ENCODE results near the gene AHSP. TPM values are rescaled to one million over a fixed set of nuclear protein-coding genes. Genes with fewer than 3 reads are reported as not detected.
A peak's percentile ranks its signal among the peaks of the same experiment; 100 is the strongest.
"Not testable (repeated sequence)": the region's sequence is repeated elsewhere in the genome, so short reads cannot be mapped to it uniquely, and the experiment has no call there.

The AHSP gene
- not detected in 2 replicates for total RNA-seq (2014; rRNA removed; shearing (Covaris generic))

- H3K4me1 ChIP-seq (replicated peaks), result no peaks in the 10 kb centered on the region
- no peaks in the 10 kb centered on the region for H3K36me3 ChIP-seq
- H3K27ac ChIP-seq, result no peak within 1 kb of the TSS
- H3K4me3 ChIP-seq, result no peak within 1 kb of the TSS
- no peaks in the 10 kb centered on the region for H3K9me3 ChIP-seq (replicated peaks)
- peaks cover 17% of the 10 kb centered on the region for H3K27me3 ChIP-seq (replicated peaks)
- no peak for DNase-seq (ENCODE audit: low read depth in 1 of 2, low spot score in 2 of 2)
Observed at GRCh38 chr16:31527734-31528274, at the start of gene AHSP. AHSP (plus strand) TSS chr16:31527900; CDS start chr16:31528140, 240 bp downstream.

GRCh38 chr16:31478956-31479355 lies 48.7 kb upstream of the AHSP start:
- Histone ChIP-seq H3K4me1 (replicated peaks) (no peaks in the 10 kb centered on the region; the same call in 1 of the 2 replicates), H3K27ac (no peak overlapping the region), H3K27me3 (replicated peaks) (0 out of 2 replicates have a peak, but pooled peaks cover 3% of the 10 kb centered on the region), H3K9me3 (replicated peaks) (no peaks in the 10 kb centered on the region), H3K4me3 (no peak overlapping the region), H3K36me3 (peaks cover 55% of the 10 kb centered on the region)
- no peak for DNase-seq (ENCODE audit: low read depth in 1 of 2, low spot score in 2 of 2)

GRCh38 chr16:31479751-31480150 lies 47.9 kb upstream of the AHSP start:
- Histone ChIP-seq H3K9me3 (replicated peaks) (no peaks in the 10 kb centered on the region), H3K4me3 (no peak overlapping the region), H3K27ac (no peak overlapping the region), H3K36me3 (peaks cover 48% of the 10 kb centered on the region), H3K4me1 (replicated peaks) (peaks cover 5% of the 10 kb centered on the region), H3K27me3 (replicated peaks) (0 out of 2 replicates have a peak, but pooled peaks cover 3% of the 10 kb centered on the region)
- no peak for DNase-seq (ENCODE audit: low read depth in 1 of 2, low spot score in 2 of 2)

GRCh38 chr16:31480851-31481536 lies 46.7 kb upstream of the AHSP start:
- H3K4me3 ChIP-seq, result no peak overlapping the region
- H3K36me3 ChIP-seq, result peaks cover 35% of the 10 kb centered on the region
- H3K9me3 ChIP-seq (replicated peaks), result no peaks in the 10 kb centered on the region
- peaks cover 8% of the 10 kb centered on the region for H3K4me1 ChIP-seq (replicated peaks)
- H3K27ac ChIP-seq, result no peak overlapping the region
- no peak for DNase-seq (ENCODE audit: low read depth in 1 of 2, low spot score in 2 of 2)
- H3K27me3 ChIP-seq (replicated peaks), result 0 out of 2 replicates have a peak, but pooled peaks cover 3% of the 10 kb centered on the region

GRCh38 chr16:31483081-31483480 lies 44.6 kb upstream of the AHSP start, which contains the start of gene SLC5A2:
SLC5A2 (plus strand) TSS chr16:31483123; CDS start chr16:31483137, 14 bp downstream.
- no peak for DNase-seq (ENCODE audit: low read depth in 1 of 2, low spot score in 2 of 2)
- no peak within 1 kb of the TSS for H3K27ac ChIP-seq
- H3K27me3 ChIP-seq (replicated peaks), result peaks cover 17% of the 10 kb centered on the region
- no peak within 1 kb of the TSS for H3K4me3 ChIP-seq
- H3K4me1 ChIP-seq (replicated peaks), result peaks cover 18% of the 10 kb centered on the region
- H3K9me3 ChIP-seq (replicated peaks), result no peaks in the 10 kb centered on the region
- peaks cover 16% of the 10 kb centered on the region for H3K36me3 ChIP-seq

GRCh38 chr16:31484048-31484447 lies 43.7 kb upstream of the AHSP start:
- not testable (repeated sequence) for H3K4me3 ChIP-seq; DNase-seq (ENCODE audit: low read depth in 1 of 2, low spot score in 2 of 2); H3K9me3 ChIP-seq (replicated peaks); H3K27ac ChIP-seq; H3K36me3 ChIP-seq
- Histone ChIP-seq H3K27me3 (replicated peaks) (peaks cover 17% of the 10 kb centered on the region), H3K4me1 (replicated peaks) (peaks cover 19% of the 10 kb centered on the region)

GRCh38 chr16:31484491-31485171 lies 43.1 kb upstream of the AHSP start:
- H3K9me3 ChIP-seq (replicated peaks), result no peaks in the 10 kb centered on the region
- peaks cover under 1% of the 10 kb centered on the region for H3K36me3 ChIP-seq
- H3K4me3 ChIP-seq, result no peak overlapping the region
- peaks cover 17% of the 10 kb centered on the region for H3K27me3 ChIP-seq (replicated peaks)
- peak; percentile 50 to 78 for DNase-seq (ENCODE audit: low read depth in 1 of 2, low spot score in 2 of 2)
- H3K4me1 ChIP-seq (replicated peaks), result peaks cover 19% of the 10 kb centered on the region
- no peak overlapping the region for H3K27ac ChIP-seq

GRCh38 chr16:31485571-31485970 lies 42.1 kb upstream of the AHSP start:
- DNase-seq (ENCODE audit: low read depth in 1 of 2, low spot score in 2 of 2), result no peak
- H3K36me3 ChIP-seq, result peaks cover 5% of the 10 kb centered on the region; the same call in 1 of the 2 replicates
- peaks cover 17% of the 10 kb centered on the region for H3K27me3 ChIP-seq (replicated peaks)
- H3K9me3 ChIP-seq (replicated peaks), result no peaks in the 10 kb centered on the region
- H3K4me1 ChIP-seq (replicated peaks), result peaks cover 19% of the 10 kb centered on the region
- H3K27ac ChIP-seq, result no peak overlapping the region
- no peak overlapping the region for H3K4me3 ChIP-seq

- H3K27ac ChIP-seq, result no peak overlapping the region
- peaks cover 19% of the 10 kb centered on the region for H3K4me1 ChIP-seq (replicated peaks)
- peaks cover 17% of the 10 kb centered on the region for H3K27me3 ChIP-seq (replicated peaks)
- no peak overlapping the region for H3K4me3 ChIP-seq
- peaks cover 7% of the 10 kb centered on the region; the same call in 1 of the 2 replicates for H3K36me3 ChIP-seq
- no peaks in the 10 kb centered on the region for H3K9me3 ChIP-seq (replicated peaks)
- DNase-seq (ENCODE audit: low read depth in 1 of 2, low spot score in 2 of 2), result no peak
Observed at GRCh38 chr16:31486045-31486444, 41.7 kb upstream of the AHSP start.

- Histone ChIP-seq H3K36me3 (peaks cover 13% of the 10 kb centered on the region), H3K4me1 (replicated peaks) (peaks cover 19% of the 10 kb centered on the region), H3K4me3 (peak overlapping the region; percentile 25), H3K27ac (no peak overlapping the region), H3K9me3 (replicated peaks) (no peaks in the 10 kb centered on the region), H3K27me3 (replicated peaks) (peaks cover 14% of the 10 kb centered on the region)
- DNase-seq (ENCODE audit: low read depth in 1 of 2, low spot score in 2 of 2), result no peak
Observed at GRCh38 chr16:31487071-31487719, 40.5 kb upstream of the AHSP start.

- peaks cover 20% of the 10 kb centered on the region for H3K36me3 ChIP-seq
- H3K27ac ChIP-seq, result no peak overlapping the region
- no peak for DNase-seq (ENCODE audit: low read depth in 1 of 2, low spot score in 2 of 2)
- H3K4me1 ChIP-seq (replicated peaks), result peaks cover 19% of the 10 kb centered on the region
- peak overlapping the region; percentile 25 for H3K4me3 ChIP-seq
- no peaks in the 10 kb centered on the region for H3K9me3 ChIP-seq (replicated peaks)
- peaks cover 14% of the 10 kb centered on the region for H3K27me3 ChIP-seq (replicated peaks)
Observed at GRCh38 chr16:31487720-31488467, 39.8 kb upstream of the AHSP start.

- no peaks in the 10 kb centered on the region for H3K9me3 ChIP-seq (replicated peaks)
- H3K4me1 ChIP-seq (replicated peaks), result peaks cover 19% of the 10 kb centered on the region
- H3K27me3 ChIP-seq (replicated peaks), result peaks cover 14% of the 10 kb centered on the region
- H3K4me3 ChIP-seq, result no peak overlapping the region
- H3K27ac ChIP-seq, result no peak overlapping the region
- no peak for DNase-seq (ENCODE audit: low read depth in 1 of 2, low spot score in 2 of 2)
- H3K36me3 ChIP-seq, result peaks cover 27% of the 10 kb centered on the region
Observed at GRCh38 chr16:31488468-31489297, 39.0 kb upstream of the AHSP start.
